IMR-90 (cell line): Measurements from ENCODE around the gene DYRK1A. TPM values are rescaled to one million over a fixed set of nuclear protein-coding genes. Genes with fewer than 3 reads are reported as not detected.

Experiments used
- ATAC-seq: fragments of 200-7000 bp; cut with Tn5 transposase; 2 replicates; pipeline ENCODE4 v1.9.1; 2020; ENCODE audit warnings: low read depth, mild to moderate bottlenecking, moderate library complexity
- BruUV-seq: library from RNA; stranded (reverse); fragments of 400-500 nt; replicated peaks from 2 replicates; lab custom pipeline; 2021; lab: Mats Ljungman, UMichigan
- CTCF ChIA-PET: fragments of 300-600 bp; formaldehyde crosslinking; extraction: SDS; loops from one replicate; lab custom pipeline; 2021; ENCODE audit warnings: antibody characterized with exemption; lab: Yijun Ruan, JAX
- POLR2A ChIA-PET: fragments of 300-600 bp; sonication (Branson Sonifier 250); formaldehyde crosslinking; loops from one replicate; lab custom pipeline; 2022; ENCODE audit warnings: antibody characterized with exemption; ENCODE audit not compliant: unreplicated experiment; lab: Charles Lee
- DNase-seq: peaks from one replicate; pipeline ENCODE4 v3.0.0; 2013
- H2AFZ ChIP-seq: replicated peaks from 2 replicates; pipeline ENCODE3; 2013; ENCODE audit warnings: low read length, mild to moderate bottlenecking; ENCODE audit not compliant: poor library complexity
- H2AK5ac ChIP-seq: 2 replicates; pipeline ENCODE4 v1.6.1; 2013; ENCODE audit warnings: low read depth, low read length, inconsistent platforms
- H2AK9ac ChIP-seq: replicated peaks from 2 replicates; pipeline ENCODE3; 2013; ENCODE audit warnings: mild to moderate bottlenecking, low read depth, low read length, moderate library complexity; ENCODE audit not compliant: poor library complexity
- H2BK120ac ChIP-seq: 2 replicates; pipeline ENCODE4 v1.6.1; 2013; ENCODE audit warnings: low read depth, low read length, inconsistent platforms
- H2BK15ac ChIP-seq: 3 replicates; pipeline ENCODE4 v1.6.1; 2013; ENCODE audit warnings: low read depth, low read length, inconsistent platforms
- H2BK20ac ChIP-seq: 2 replicates; pipeline ENCODE4 v1.6.1; 2013; ENCODE audit warnings: low read depth, mild to moderate bottlenecking, inconsistent platforms, low read length, moderate library complexity
- H2BK5ac ChIP-seq: 2 replicates; pipeline ENCODE4 v1.6.1; 2013; ENCODE audit warnings: mild to moderate bottlenecking, low read depth, low read length, inconsistent platforms; ENCODE audit not compliant: poor library complexity, severe bottlenecking
- H3K14ac ChIP-seq: replicated peaks from 2 replicates; pipeline ENCODE4 v1.6.1; 2013; ENCODE audit warnings: low read depth, low read length, inconsistent platforms
- H3K18ac ChIP-seq: 2 replicates; pipeline ENCODE4 v1.6.1; 2013; ENCODE audit warnings: low read depth, low read length, control low read depth
- H3K23ac ChIP-seq: 2 replicates; pipeline ENCODE4 v1.6.1; 2013; ENCODE audit warnings: low read depth, low read length, inconsistent platforms
- H3K27ac ChIP-seq: 2 replicates; pipeline ENCODE4 v1.5.1; 2013; ENCODE audit warnings: mild to moderate bottlenecking, control low read depth, low read length; ENCODE audit not compliant: insufficient read depth
- H3K27me3 ChIP-seq: 2 replicates; pipeline ENCODE4 v1.6.1; 2013; ENCODE audit warnings: low read length; ENCODE audit not compliant: control insufficient read depth, insufficient read depth
- H3K36me3 ChIP-seq: 2 replicates; pipeline ENCODE4 v1.6.1; 2013; ENCODE audit warnings: low read length, mixed read lengths; ENCODE audit not compliant: control insufficient read depth, insufficient read depth
- H3K4ac ChIP-seq: 2 replicates; pipeline ENCODE4 v1.6.1; 2013; ENCODE audit warnings: low read depth, low read length, inconsistent platforms
- H3K4me1 ChIP-seq: 2 replicates; pipeline ENCODE4 v1.6.1; 2013; ENCODE audit warnings: low read length, mixed read lengths; ENCODE audit not compliant: control insufficient read depth, insufficient read depth
- H3K4me2 ChIP-seq: 2 replicates; pipeline ENCODE4 v1.6.1; 2013; ENCODE audit warnings: low read depth, mild to moderate bottlenecking, control low read depth, low read length, moderate library complexity
- H3K4me3 ChIP-seq: 2 replicates; pipeline ENCODE4 v1.5.1; 2013; ENCODE audit warnings: low read depth, mild to moderate bottlenecking, control low read depth, low read length, moderate library complexity; ENCODE audit not compliant: insufficient read depth
- H3K56ac ChIP-seq: 2 replicates; pipeline ENCODE4 v1.6.1; 2013; ENCODE audit warnings: low read length, inconsistent platforms; ENCODE audit not compliant: insufficient read depth; ENCODE audit errors: extremely low read depth
- H3K79me1 ChIP-seq, 2 experiments: 2 replicates each; pipeline ENCODE4 v1.6.1; 2013; ENCODE audit warnings: low read length in 2 of 2, inconsistent platforms in 1 of 2, low read depth in 1 of 2
- H3K9ac ChIP-seq: 2 replicates; pipeline ENCODE4 v1.6.1; 2013; ENCODE audit warnings: low read depth, low read length, control low read depth
- H3K9me1 ChIP-seq: 2 replicates; pipeline ENCODE4 v1.6.1; 2013; ENCODE audit warnings: low read length, inconsistent platforms; ENCODE audit not compliant: insufficient read depth
- H3K9me3 ChIP-seq: 2 replicates; pipeline ENCODE4 v1.6.1; 2013; ENCODE audit warnings: low read length; ENCODE audit not compliant: control insufficient read depth, insufficient read depth
- H4K20me1 ChIP-seq: 2 replicates; pipeline ENCODE4 v1.6.1; 2013; ENCODE audit warnings: low read length, inconsistent platforms; ENCODE audit not compliant: insufficient read depth
- H4K5ac ChIP-seq: 2 replicates; pipeline ENCODE4 v1.6.1; 2013; ENCODE audit warnings: mild to moderate bottlenecking, low read depth, low read length, control low read depth
- H4K8ac ChIP-seq, 2 experiments: 2 replicates each; pipeline ENCODE4 v1.6.1; 2013; ENCODE audit warnings: low read depth in 2 of 2, low read length in 2 of 2, control low read depth in 1 of 2, inconsistent platforms in 1 of 2
- H4K91ac ChIP-seq: 2 replicates; pipeline ENCODE4 v1.6.1; 2013; ENCODE audit warnings: low read depth, low read length, inconsistent platforms; ENCODE audit not compliant: insufficient read depth
- BHLHE40 ChIP-seq: fragments of 150-350 bp; IDR thresholded peaks from 2 replicates; pipeline ENCODE4 v1.6.1; 2016; ENCODE audit warnings: mild to moderate bottlenecking, low read depth, low read length
- CEBPB ChIP-seq: IDR thresholded peaks from 2 replicates; pipeline ENCODE4 v1.6.1; 2012; ENCODE audit warnings: low read depth, low read length, improper control_type of control experiment
- CHD1 ChIP-seq: IDR thresholded peaks from 2 replicates; pipeline ENCODE4 v1.6.1; 2012; ENCODE audit warnings: low read depth, low read length, improper control_type of control experiment
- FOS ChIP-seq: fragments of 150-350 bp; IDR thresholded peaks from 2 replicates; pipeline ENCODE4 v1.6.1; 2016; ENCODE audit warnings: low read depth, low read length
- MAFK ChIP-seq: IDR thresholded peaks from 2 replicates; pipeline ENCODE4 v1.6.1; 2012; ENCODE audit warnings: low read depth, low read length, improper control_type of control experiment
- MAZ ChIP-seq: IDR thresholded peaks from 2 replicates; pipeline ENCODE4 v1.6.1; 2012; ENCODE audit warnings: low read depth, mild to moderate bottlenecking, low read length, improper control_type of control experiment, moderate library complexity, borderline replicate concordance
- MXI1 ChIP-seq: IDR thresholded peaks from 2 replicates; pipeline ENCODE4 v1.6.1; 2012; ENCODE audit warnings: low read depth, mild to moderate bottlenecking, low read length, moderate library complexity, borderline replicate concordance
- NFE2L2 ChIP-seq: fragments of 150-350 bp; IDR thresholded peaks from 2 replicates; pipeline ENCODE4 v1.6.1; 2016; ENCODE audit warnings: low read depth, mild to moderate bottlenecking, low read length
- POLR2A ChIP-seq: IDR thresholded peaks from 2 replicates; pipeline ENCODE4 v1.6.1; 2012; ENCODE audit warnings: mild to moderate bottlenecking, low read depth, low read length
- RAD21 ChIP-seq: IDR thresholded peaks from 2 replicates; pipeline ENCODE4 v1.6.1; 2012; ENCODE audit warnings: low read length, improper control_type of control experiment
- RCOR1 ChIP-seq: IDR thresholded peaks from 2 replicates; pipeline ENCODE4 v1.6.1; 2012; ENCODE audit warnings: mild to moderate bottlenecking, low read length, improper control_type of control experiment; ENCODE audit not compliant: insufficient replicate concordance
- RFX5 ChIP-seq: IDR thresholded peaks from 2 replicates; pipeline ENCODE4 v1.8.0; 2012; ENCODE audit warnings: low read depth, mild to moderate bottlenecking, low read length, moderate library complexity
- SMC3 ChIP-seq: fragments of 150-350 bp; IDR thresholded peaks from 2 replicates; pipeline ENCODE4 v1.6.1; 2016; ENCODE audit warnings: low read depth, mild to moderate bottlenecking, antibody characterized with exemption, low read length, moderate library complexity
- USF2 ChIP-seq: fragments of 150-350 bp; IDR thresholded peaks from 2 replicates; pipeline ENCODE4 v1.6.1; 2017; ENCODE audit warnings: mild to moderate bottlenecking, antibody characterized with exemption, low read length, low read depth
- WGBS, 2 experiments: methylation state at CpG; one replicate each; pipeline versions ENCODE4 v1.1.5 to v1.1.7; 2013; ENCODE audit warnings: missing lambda C conversion rate in 2 of 2; ENCODE audit not compliant: insufficient read length in 1 of 2; ENCODE audit errors: extremely low coverage in 2 of 2; 5-methylcytosine and 5-hydroxymethylcytosine counted together
- dilution Hi-C: fragments of 300-500 bp; cut with HindIII; formaldehyde crosslinking; loops from one replicate; pipeline ENCODE4 v1.14.3; 2018; ENCODE audit warnings: low sequenced_read_pairs; ENCODE audit not compliant: unreplicated experiment
- in situ Hi-C: fragments of 300-500 bp; cut with MboI; formaldehyde crosslinking; loops from 3 replicates; pipeline ENCODE4 v1.14.3; 2019; ENCODE audit warnings: low sequenced_read_pairs, inconsistent platforms, mixed read lengths
- intact Hi-C: fragments of 100-400 bp; cut with micrococcal nuclease; formaldehyde crosslinking; loops from 2 replicates; pipeline ENCODE4 v1.10.0; 2022
- polyA plus RNA-seq, 3 experiments: library from polyadenylated mRNA; depleted of rRNA; stranded (reverse); fragments of >200 nt; gene quantifications; 2 replicates each; pipeline ENCODE4 v1.2.3, GENCODE V29; 2012; ENCODE audit warnings: low replicate concordance in 1 of 3
- total RNA-seq: library from RNA; depleted of rRNA; stranded (reverse); fragments of >200 nt; gene quantifications from 2 replicates; pipeline ENCODE4 v1.2.3, GENCODE V29; 2012
- TF ChIP-seq, protein P1 (sequence below): fragments of 150-350 bp; IDR thresholded peaks from 2 replicates; pipeline ENCODE4 v1.6.1; 2016; ENCODE audit warnings: low read depth, mild to moderate bottlenecking, low read length, moderate library complexity, borderline replicate concordance
- TF ChIP-seq, protein P2 (sequence below): conservative IDR thresholded peaks from 2 replicates; pipeline ENCODE4 v1.5.1; 2012; ENCODE audit warnings: mild to moderate bottlenecking, low read depth, low read length, improper control_type of control experiment

Gene DYRK1A
- total and polyA plus RNA-seq, 2 of the 4 experiments (the other 2 are of a cell fraction) = 18.6 to 50.5 TPM

DNA sequence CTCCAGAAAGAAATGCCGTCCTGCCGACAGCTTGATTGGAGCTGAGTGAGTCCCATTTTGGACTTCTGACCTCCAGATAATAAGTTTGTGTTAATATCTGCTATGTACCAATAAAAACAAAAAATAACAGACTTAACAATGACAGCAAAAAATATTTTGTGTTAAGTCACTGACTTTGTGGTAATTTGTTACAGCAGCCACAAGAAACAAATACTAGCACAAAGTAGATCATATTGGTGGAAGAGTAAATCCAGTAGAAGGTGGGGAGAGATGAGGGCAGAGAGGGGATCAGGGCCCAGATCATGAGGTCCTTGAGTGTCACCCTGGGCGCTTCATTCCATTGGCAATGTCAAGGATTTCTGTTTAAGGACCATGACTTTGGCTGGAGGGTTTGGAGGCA, 168.6 kb downstream of the DYRK1A start:
- ATAC-seq (no peak), DNase-seq (no peak)
- in situ Hi-C loops (no loop called here), dilution Hi-C loops (no loop called here), intact Hi-C loops (no loop called here)
- Histone ChIP-seq H4K20me1 (no peaks in the 10 kb centered on the region), H3K9ac (no peak overlapping the region), H3K14ac (no peak overlapping the region), H2AFZ (no peak overlapping the region), H3K79me1 (no peaks in the 10 kb centered on the region), H3K36me3 (no peaks in the 10 kb centered on the region), H3K9me3 (peaks cover 12% of the 10 kb centered on the region), H3K4me1 (peaks cover 2% of the 10 kb centered on the region; the same call in 1 of the 2 replicates), H3K9me1 (0 out of 2 replicates have a peak, but pooled peaks cover 3% of the 10 kb centered on the region), H3K4me2 (no peak overlapping the region), H3K4ac (no peak overlapping the region), H4K91ac (no peak overlapping the region), H2BK20ac (no peak overlapping the region), H4K8ac (no peak overlapping the region), H3K4me3 (no peak overlapping the region), H4K5ac (no peak overlapping the region), H3K56ac (no peak overlapping the region), H3K23ac (no peak overlapping the region), H2BK15ac (no peak overlapping the region), H3K27ac (no peak overlapping the region), H2BK5ac (no peak overlapping the region), H2BK120ac (no peak overlapping the region), H3K18ac (no peak overlapping the region), H2AK5ac (no peak overlapping the region), H2AK9ac (no peak overlapping the region), H3K27me3 (peaks cover 13% of the 10 kb centered on the region; the same call in 1 of the 2 replicates)
- ChIA-PET POLR2A (no interaction called here), CTCF (no interaction called here)
- no peak for TF ChIP-seq CEBPB
- TF ChIP-seq, protein P1, sequence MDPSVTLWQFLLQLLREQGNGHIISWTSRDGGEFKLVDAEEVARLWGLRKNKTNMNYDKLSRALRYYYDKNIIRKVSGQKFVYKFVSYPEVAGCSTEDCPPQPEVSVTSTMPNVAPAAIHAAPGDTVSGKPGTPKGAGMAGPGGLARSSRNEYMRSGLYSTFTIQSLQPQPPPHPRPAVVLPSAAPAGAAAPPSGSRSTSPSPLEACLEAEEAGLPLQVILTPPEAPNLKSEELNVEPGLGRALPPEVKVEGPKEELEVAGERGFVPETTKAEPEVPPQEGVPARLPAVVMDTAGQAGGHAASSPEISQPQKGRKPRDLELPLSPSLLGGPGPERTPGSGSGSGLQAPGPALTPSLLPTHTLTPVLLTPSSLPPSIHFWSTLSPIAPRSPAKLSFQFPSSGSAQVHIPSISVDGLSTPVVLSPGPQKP = no peak
- no peak for TF ChIP-seq CHD1
- no peak for TF ChIP-seq RAD21
- TF ChIP-seq MXI1 = no peak
- TF ChIP-seq, protein P2, sequence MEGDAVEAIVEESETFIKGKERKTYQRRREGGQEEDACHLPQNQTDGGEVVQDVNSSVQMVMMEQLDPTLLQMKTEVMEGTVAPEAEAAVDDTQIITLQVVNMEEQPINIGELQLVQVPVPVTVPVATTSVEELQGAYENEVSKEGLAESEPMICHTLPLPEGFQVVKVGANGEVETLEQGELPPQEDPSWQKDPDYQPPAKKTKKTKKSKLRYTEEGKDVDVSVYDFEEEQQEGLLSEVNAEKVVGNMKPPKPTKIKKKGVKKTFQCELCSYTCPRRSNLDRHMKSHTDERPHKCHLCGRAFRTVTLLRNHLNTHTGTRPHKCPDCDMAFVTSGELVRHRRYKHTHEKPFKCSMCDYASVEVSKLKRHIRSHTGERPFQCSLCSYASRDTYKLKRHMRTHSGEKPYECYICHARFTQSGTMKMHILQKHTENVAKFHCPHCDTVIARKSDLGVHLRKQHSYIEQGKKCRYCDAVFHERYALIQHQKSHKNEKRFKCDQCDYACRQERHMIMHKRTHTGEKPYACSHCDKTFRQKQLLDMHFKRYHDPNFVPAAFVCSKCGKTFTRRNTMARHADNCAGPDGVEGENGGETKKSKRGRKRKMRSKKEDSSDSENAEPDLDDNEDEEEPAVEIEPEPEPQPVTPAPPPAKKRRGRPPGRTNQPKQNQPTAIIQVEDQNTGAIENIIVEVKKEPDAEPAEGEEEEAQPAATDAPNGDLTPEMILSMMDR = no peak
- no peak for TF ChIP-seq USF2
- no peak for TF ChIP-seq RFX5
- no peak for TF ChIP-seq NFE2L2
- TF ChIP-seq MAZ = no peak
- TF ChIP-seq RCOR1 = no peak
- no peak for TF ChIP-seq MAFK
- no peak for TF ChIP-seq FOS
- TF ChIP-seq SMC3 = no peak
- no peak for TF ChIP-seq POLR2A
- no peak for TF ChIP-seq BHLHE40
- BruUV-seq = no TSS peak
- WGBS, 2 experiments = no CpG with 5 or more reads among the region's 3 CpGs
